Measurements from ENCODE around the gene MRPL12.

MRPL12 gene

DNA sequence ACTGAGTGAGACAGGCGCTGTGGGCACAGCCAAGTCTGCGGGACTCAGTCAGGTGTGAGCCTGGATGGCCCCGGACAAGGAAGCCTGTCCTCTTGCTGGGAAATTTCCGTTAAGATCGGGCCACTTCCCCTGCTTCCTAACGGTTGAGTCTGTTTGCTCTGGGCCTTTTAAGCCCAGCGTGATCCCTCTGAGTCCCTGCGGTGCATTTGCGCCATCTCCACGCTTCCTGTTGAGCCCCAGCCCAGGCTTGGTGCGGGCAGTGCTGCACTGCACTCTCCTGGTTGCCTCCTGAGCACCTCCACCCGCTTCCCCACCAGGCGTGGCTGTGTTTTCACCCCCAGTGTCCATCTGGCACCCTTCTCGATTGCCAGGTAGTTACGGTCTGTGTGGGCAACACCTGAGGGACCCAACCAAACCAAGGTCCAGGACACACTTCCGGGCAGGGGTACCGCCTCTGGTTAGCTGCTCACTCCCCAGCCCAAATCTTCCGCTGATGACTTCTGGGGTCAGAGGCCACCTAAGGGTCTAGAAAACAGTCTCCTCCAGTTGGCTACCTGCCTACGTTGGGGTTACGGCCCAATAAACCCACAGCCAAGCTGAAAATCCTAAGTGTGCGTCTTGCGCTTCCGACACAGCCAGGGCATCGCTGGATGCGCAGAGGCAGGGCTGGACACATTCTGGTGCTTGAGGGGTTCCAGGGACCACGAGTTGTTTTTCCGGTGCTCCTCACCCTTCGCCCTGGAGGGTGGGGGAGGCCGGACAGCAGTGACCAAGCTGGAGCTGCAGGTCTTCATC lies 7.5 kb downstream of the MRPL12 start (continued):
- TF ChIP-seq ZNF280D (tag by site-specific recombination; IDR thresholded peaks at IDR 0.05) (no peak), ZNF211 (tag by site-specific recombination; IDR thresholded peaks at IDR 0.05; ENCODE audit: low read depth) (no peak), ZNF623 (tag by site-specific recombination; IDR thresholded peaks at IDR 0.05) (no peak), ZIC2 (tag by site-specific recombination; IDR thresholded peaks at IDR 0.05) (peak; percentile 97), ZNF514 (tag by site-specific recombination; IDR thresholded peaks at IDR 0.05) (no peak), ZNF221 (tag by site-specific recombination; IDR thresholded peaks at IDR 0.05; ENCODE audit: borderline replicate concordance) (no peak), ZNF777 (tag by site-specific recombination; IDR thresholded peaks at IDR 0.05; ENCODE audit: borderline replicate concordance) (no peak), ZNF549 (tag by site-specific recombination; IDR thresholded peaks at IDR 0.05) (no peak), ZNF768 (tag by site-specific recombination; IDR thresholded peaks at IDR 0.05) (no peak; the same call in 1 of the 2 replicates), ZNF423 (tag by site-specific recombination; IDR thresholded peaks at IDR 0.05) (peak; percentile 67; the same call in 1 of the 2 replicates), WT1 (tag by site-specific recombination; IDR thresholded peaks at IDR 0.05) (no peak), MZF1 (tag by site-specific recombination; IDR thresholded peaks at IDR 0.05; ENCODE audit: borderline replicate concordance) (no peak), KLF16 (tag by site-specific recombination; IDR thresholded peaks at IDR 0.05) (no peak), ZNF521 (tag by site-specific recombination; IDR thresholded peaks at IDR 0.05) (no peak), ZNF112 (tag by site-specific recombination; IDR thresholded peaks at IDR 0.05) (no peak), ZNF311 (tag by site-specific recombination; IDR thresholded peaks at IDR 0.05; ENCODE audit: borderline replicate concordance) (no peak), ZNF37A (tag by site-specific recombination; IDR thresholded peaks at IDR 0.05) (no peak), ZFHX2 (tag by site-specific recombination; conservative IDR thresholded peaks at IDR 0.05) (no peak), HOXA7 (CRISPR knock-in tag; IDR thresholded peaks at IDR 0.05; ENCODE audit: borderline replicate concordance) (no peak), TRIM28 (IDR thresholded peaks at IDR 0.05; ENCODE audit: borderline replicate concordance, low read length) (no peak), ZNF473 (tag by site-specific recombination; IDR thresholded peaks at IDR 0.05) (no peak), ZXDB (tag by site-specific recombination; IDR thresholded peaks at IDR 0.05) (no peak), ZNF274 (IDR thresholded peaks at IDR 0.05; ENCODE audit: low read length) (no peak), ZNF274 (tag by site-specific recombination; IDR thresholded peaks at IDR 0.05; ENCODE audit: borderline replicate concordance) (no peak), GFI1B (tag by site-specific recombination; IDR thresholded peaks at IDR 0.05) (no peak), BCL11A (tag by site-specific recombination; IDR thresholded peaks at IDR 0.05; ENCODE audit: low read depth) (0 out of 2 replicates have a peak, but pooled peaks have one; percentile 5), ZNF433 (tag by site-specific recombination; IDR thresholded peaks at IDR 0.05; ENCODE audit: low read depth) (no peak), ZNF560 (tag by site-specific recombination; IDR thresholded peaks at IDR 0.05; ENCODE audit: borderline replicate concordance) (no peak), GLI4 (tag by site-specific recombination; IDR thresholded peaks at IDR 0.05) (no peak)
- TF ChIP-seq, protein P1, sequence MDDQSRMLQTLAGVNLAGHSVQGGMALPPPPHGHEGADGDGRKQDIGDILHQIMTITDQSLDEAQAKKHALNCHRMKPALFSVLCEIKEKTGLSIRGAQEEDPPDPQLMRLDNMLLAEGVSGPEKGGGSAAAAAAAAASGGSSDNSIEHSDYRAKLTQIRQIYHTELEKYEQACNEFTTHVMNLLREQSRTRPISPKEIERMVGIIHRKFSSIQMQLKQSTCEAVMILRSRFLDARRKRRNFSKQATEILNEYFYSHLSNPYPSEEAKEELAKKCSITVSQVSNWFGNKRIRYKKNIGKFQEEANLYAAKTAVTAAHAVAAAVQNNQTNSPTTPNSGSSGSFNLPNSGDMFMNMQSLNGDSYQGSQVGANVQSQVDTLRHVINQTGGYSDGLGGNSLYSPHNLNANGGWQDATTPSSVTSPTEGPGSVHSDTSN (CRISPR knock-in tag; IDR thresholded peaks at IDR 0.05): no peak
- TF ChIP-seq, protein P2, sequence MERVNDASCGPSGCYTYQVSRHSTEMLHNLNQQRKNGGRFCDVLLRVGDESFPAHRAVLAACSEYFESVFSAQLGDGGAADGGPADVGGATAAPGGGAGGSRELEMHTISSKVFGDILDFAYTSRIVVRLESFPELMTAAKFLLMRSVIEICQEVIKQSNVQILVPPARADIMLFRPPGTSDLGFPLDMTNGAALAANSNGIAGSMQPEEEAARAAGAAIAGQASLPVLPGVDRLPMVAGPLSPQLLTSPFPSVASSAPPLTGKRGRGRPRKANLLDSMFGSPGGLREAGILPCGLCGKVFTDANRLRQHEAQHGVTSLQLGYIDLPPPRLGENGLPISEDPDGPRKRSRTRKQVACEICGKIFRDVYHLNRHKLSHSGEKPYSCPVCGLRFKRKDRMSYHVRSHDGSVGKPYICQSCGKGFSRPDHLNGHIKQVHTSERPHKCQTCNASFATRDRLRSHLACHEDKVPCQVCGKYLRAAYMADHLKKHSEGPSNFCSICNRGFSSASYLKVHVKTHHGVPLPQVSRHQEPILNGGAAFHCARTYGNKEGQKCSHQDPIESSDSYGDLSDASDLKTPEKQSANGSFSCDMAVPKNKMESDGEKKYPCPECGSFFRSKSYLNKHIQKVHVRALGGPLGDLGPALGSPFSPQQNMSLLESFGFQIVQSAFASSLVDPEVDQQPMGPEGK (tag by site-specific recombination; IDR thresholded peaks at IDR 0.05): no peak
- TF ChIP-seq, protein P3, sequence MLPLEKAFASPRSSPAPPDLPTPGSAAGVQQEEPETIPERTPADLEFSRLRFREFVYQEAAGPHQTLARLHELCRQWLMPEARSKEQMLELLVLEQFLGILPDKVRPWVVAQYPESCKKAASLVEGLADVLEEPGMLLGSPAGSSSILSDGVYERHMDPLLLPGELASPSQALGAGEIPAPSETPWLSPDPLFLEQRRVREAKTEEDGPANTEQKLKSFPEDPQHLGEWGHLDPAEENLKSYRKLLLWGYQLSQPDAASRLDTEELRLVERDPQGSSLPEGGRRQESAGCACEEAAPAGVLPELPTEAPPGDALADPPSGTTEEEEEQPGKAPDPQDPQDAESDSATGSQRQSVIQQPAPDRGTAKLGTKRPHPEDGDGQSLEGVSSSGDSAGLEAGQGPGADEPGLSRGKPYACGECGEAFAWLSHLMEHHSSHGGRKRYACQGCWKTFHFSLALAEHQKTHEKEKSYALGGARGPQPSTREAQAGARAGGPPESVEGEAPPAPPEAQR (tag by site-specific recombination; IDR thresholded peaks at IDR 0.05): no peak

Measured in HEK293 (cell line).